Activated CD8-positive, alpha-beta memory T cell treated with anti-CD3 and anti-CD28 coated beads for 48 hours (primary cell): Measurements from ENCODE around the gene HMOX2.

Source experiments
- DNase-seq, 3 experiments: peaks; one replicate each; pipeline ENCODE4 v3.0.0-alpha.2; 2020; ENCODE audit warnings: low read depth in 2 of 3, low spot score in 2 of 3

Gene HMOX2, protein sequence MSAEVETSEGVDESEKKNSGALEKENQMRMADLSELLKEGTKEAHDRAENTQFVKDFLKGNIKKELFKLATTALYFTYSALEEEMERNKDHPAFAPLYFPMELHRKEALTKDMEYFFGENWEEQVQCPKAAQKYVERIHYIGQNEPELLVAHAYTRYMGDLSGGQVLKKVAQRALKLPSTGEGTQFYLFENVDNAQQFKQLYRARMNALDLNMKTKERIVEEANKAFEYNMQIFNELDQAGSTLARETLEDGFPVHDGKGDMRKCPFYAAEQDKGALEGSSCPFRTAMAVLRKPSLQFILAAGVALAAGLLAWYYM

DNA sequence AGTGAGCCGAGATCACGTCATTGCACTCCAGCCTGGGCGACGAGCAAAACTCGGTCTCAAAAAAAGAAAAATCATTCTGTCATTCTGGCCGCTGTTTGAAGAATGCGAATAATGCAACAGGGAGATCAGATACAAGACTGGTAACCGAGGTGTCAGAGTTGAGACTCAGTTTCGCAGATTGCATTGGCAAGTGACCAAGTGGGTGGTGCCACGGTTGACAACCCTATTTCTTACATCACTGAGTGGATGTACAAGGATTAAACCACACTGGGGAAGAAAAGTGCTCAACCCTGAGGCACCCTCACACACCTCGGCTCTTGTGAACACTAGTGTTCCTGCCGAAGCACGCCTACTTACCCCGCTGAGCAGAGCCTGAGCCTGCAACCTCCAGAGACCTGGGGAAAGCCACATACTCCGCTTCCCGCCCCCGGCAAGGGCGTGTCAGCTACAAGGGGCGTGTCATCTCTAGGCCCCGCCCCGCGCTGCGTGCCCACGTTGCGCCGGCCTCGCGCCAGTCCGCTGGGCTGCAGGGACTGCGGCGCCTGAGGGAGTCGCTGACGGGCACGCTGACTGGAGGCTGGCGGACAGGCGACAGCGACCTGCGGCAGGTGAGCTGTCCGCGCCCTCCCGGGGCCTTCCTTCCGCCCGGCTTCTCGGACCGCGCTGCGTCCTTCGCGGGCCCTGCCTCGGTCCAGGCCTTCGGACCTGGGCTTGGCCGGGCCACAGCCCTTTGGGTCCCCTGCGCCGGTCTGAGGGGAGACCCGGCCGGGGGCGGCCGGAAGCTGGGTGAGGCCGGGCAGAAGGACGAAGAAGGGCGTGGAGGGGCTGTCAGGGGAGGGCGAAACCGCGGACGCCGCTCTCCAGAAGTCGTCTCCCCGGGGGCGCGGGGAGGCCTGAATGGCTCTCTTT lies at the start of gene HMOX2:
Gene HMOX2, plus strand, starts transcription at position 519 of the 909 bp plus-strand sequence. CDS start 29,127 bp downstream, outside the sequence.
- DNase-seq, result peak; percentile 85 to 94 (median 91)

DNA sequence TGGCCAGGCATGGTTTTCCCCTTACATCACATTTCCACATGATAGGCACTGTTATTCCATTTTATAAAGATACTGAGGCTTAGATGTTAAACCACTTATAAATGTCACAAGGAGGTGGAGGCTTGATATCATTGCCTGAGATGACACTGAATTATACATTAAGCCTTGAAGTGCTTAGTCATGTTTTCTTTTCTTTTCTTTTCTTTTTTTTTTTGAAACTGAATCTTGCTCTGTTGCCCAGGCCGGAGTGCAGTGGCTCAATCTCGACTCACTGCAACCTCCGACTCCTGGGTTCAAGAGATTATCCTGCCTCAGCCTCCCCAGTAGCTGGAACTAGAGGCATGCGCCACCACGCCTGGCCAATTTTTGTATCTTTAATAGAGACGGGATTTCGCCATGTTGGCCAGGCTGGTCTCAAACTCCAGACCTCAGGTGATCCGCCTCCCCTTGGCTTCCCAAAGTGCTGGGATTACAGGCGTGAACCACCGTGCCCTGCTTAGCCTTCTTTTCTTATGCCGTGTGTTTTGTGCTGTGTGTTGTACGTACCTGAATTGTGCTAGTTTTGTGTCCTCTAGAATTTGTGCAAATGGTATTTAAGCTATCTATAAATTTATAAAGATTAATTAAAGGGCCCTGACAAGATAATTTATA lies 49.4 kb upstream of the HMOX2 start:
- DNase-seq, result no peak

DNA sequence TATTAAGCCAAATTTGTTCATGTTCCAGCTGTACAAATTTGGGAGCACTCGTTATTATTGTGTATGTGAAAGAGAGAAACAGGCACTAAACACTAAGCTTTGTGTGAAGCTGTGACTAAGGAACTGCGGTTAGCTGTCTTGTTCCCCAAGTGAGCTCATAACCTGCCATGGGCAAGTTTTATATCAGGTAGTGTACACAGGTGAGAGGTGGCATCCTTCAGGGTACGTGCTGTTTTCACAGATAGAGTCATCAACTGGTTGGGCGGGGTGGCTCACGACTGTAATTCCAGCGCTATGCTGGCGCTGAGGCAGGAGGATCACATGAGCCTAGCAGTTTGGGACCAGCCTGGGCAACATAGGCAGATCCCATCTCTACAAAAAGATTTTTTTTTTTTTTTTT lies 47.7 kb upstream of the HMOX2 start:
- DNase-seq, result no peak

DNA sequence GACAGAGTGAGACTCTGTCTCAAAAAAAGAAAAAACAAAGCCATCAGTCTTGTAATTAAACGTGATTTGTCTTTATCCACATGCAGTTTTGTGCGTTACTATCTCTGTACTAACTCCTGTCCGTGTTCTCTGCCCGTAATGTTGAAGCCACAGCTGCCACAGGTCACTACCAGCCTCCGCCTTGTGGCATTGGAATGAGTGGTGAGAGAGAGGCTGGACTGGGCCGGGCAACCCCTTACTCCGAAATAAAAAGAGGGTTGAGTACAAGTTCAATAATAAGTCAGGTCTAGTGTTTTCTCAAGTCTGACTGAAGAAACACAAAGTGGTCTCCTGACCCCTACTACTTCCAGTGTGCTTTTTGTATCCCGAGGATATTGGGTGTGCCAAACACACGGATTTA lies 45.2 kb upstream of the HMOX2 start:
- DNase-seq, result no peak

DNA sequence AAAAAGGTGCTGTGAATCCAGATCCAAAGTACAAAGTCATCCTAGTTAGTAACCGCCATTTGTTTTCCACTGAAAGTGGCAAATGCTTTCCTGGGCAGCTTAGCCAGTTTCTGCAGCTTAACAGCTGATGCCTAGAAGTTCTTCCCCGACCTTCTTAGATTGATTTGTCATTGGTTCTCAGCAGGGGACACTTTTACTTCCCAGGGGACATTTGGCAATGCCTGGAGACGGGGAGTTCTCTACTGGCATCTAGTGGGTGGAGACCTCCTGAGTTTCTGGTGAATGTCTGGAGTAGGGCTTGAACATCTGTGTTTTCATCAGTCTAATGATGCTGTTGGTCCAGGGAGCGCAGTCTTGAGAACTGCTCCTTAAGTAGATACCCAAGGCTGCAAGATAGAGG lies 43.0 kb upstream of the HMOX2 start:
- no peak for DNase-seq

DNA sequence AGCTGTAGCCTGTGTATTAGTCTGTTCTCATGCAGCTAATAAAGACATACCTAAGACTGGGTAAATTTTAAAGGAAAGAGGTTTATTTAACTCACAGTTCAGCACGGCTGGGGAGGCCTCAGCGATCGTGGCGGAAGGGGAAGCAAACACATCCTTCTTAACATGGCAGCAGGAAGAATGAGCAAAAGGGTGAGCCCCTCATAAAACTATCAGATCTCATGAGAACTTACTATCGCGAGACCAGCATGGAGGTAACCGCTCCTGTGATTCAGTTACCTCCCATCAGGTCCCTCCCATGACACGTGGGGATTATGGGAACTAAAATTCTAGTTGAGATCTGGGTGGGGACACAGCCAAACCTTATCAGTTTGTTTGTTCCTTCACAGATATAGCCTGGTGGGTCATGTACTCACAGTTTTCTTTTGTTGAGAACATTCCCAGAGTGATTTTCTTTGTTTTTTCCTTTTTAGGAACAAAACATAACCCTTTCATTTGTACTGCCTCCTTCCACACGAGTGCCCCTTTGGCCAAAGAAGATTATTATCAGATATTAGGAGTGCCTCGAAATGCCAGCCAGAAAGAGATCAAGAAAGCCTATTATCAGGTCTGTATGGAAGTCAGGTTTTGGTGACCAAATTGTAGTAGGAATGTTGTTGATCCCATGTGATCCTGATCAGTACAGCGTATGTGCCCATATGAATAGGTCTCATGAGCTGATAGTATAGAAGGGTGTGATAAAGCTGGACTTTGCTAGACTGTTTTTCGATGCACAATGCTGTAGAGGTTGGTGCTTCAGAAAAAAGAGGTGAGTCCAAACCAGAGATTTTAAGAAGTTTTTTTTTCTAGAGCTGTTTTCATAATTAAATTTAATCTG lies 42.0 kb upstream of the HMOX2 start:
- DNase-seq, result no peak

DNA sequence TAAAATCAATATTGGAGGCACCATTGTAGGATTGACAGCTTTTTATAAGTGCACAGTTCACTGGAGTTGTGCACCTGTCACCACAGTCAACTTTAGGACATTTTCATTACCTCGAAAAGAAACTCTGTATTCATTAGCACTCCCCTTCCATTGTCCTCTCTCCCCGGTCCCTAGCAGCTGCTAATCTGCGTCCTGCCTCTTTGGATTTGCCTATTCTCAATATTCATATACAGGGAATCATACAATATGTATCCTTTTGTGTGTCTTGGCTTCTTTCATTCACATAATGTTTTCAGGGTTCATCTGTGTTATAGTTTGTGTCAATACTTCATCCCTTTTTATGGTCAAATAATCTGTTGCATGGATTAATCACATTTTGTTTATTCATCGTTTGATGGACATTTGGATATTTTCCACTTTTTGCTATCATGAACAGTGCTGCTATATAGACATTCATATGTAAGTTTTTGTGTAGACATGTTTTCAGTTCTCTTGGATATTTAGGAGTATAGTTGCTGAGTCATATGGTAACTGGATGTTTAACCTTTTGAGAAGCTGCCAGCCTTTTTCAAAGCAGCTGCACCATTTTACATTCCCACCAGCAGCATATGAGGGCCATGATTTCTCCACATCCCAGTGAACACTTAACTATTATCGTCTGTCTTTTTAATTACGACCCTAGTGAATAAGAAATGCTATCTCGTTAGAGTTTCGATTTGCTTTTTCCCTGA lies 40.7 kb upstream of the HMOX2 start:
- DNase-seq, result no peak

DNA sequence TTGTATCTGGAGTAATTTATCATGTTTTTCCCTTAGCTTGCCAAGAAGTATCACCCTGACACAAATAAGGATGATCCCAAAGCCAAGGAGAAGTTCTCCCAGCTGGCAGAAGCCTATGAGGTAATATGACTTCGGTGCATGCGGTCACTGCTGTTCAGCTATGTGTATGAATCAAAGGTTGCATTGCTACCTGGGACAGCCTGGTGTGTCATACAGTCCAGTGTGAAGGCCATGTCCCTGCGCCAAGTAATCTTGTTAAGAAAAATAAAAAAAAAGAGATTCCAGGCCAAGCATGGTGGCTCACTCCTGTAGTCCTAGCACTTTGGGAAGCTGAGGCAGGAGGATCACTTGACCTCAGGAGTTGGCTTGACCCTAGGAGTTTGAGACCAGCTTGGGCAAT lies 38.8 kb upstream of the HMOX2 start:
- no peak for DNase-seq

DNA sequence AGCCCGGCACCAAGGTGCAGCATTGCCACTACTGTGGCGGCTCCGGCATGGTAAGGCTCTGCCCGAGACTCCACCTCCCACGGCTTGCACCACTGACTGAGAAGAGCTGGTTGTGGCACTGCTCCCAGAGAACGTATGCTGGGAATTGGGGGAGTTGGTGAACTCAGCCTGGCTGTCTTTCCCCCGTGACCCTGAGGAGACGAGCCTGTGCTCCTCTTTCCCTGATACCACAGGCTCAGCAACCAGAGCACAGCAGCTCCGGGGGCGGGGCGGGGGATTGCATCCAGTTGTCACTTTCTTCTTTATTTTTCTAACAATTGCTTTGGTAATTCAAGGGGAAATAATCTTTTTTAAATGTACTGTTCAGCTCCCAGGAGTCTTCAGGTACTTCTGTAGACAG lies 33.8 kb upstream of the HMOX2 start:
- no peak for DNase-seq

DNA sequence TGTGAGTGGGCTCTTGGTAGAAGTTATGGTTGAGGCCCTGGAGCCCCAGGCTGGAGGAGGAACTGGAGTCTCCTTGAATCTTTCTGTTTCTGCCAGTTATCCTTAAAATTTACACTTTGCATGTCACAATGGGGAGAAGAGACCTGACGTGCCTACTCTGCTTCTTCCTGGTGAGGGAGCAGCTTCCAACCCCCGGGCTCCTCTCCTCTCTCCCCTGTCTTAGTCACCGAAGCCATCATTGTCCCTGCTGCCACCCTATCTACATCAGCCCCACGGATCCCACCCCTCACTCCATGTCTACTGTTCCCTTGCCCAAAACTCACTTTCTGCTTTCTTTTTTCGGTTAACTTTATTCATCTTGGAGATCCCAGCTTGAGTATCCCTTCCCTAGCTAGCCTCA lies 32.9 kb upstream of the HMOX2 start:
- DNase-seq, result no peak

DNA sequence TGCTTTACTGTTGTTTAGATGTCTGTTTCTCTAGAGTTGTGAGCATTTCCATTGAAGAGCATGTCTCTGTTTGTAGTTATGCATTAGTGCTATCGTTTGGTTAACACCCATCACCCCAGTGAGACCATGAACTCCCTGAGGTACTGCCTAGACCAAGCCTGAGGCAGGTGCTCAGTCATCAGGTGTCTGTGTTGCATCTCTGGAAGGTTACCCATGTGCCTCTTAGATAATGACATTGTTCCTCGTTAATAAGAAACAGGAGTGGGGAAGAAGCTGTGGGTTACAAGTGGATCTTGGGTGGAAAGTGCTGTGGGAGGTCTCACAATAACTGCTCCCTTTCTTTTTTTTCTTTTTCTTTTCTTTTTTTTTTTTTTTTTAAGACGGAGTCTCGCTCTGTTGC lies 32.2 kb upstream of the HMOX2 start:
- DNase-seq, result no peak

DNA sequence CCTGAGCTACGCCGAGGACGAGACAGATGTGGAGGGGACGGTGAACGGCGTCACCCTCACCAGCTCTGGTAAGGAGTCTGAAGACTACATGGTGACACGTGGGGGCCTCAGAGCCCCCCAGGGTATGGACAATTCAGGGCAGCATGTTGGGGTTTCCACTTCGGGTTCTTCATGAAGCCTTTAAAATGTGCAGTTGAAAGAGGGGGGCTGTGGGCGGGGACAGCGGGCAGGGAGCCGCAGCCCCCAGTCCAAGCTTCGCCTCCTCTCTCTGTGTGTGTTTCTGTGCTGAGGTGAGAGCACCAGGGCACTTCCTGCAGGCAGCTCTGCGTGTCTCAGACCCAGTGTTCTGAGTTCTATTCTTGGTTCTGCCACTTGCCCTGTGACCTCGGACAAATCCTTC lies 25.8 kb upstream of the HMOX2 start:
- DNase-seq, result no peak

DNA sequence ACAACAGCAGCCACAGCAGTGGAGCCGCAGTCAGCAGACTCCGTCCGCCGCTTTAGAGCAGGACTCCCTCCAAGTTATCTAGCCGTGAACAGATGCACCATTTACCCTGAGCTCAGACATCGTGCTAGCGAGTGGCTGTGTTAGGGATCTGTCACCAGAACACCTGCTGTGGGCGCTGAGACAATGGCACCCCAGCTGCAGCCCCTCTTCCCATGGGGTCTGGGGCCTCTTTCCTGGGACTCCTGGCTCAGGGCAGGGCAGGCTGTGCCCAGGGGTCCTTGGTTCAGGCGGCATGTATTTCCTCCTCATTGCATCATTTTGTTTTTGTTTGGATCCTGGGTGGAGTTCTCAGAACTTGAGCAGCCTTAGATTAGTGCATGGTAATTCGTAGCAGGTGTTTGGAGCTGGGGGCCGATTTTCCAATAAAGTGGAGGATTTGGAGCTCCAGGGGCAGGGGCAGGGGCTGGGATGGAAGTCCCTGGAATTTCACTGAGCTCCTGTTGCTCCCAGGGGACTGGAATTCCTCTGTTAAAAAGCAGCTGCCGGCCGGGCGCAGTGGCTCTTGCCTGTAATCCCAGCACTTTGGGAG lies 25.2 kb upstream of the HMOX2 start:
- DNase-seq, result no peak

DNA sequence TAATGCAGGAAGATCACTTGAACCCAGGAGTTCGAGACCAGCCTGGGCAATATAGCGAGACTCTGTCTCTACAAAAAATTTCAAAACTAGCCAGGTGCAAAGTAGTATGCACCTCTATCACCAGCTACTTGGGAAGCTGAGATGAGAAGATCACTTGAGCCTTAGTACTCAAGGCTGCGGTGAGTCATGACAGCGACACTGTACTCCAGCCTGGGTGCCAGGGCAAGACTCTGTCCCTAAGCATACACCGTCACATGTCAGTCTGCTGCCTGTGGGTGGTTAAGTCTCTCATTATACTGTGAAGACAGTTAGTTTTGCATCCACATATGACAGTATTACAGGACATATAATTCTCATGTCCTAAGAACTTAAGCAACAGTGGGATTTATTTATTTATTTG lies 23.5 kb upstream of the HMOX2 start:
- no peak for DNase-seq

DNA sequence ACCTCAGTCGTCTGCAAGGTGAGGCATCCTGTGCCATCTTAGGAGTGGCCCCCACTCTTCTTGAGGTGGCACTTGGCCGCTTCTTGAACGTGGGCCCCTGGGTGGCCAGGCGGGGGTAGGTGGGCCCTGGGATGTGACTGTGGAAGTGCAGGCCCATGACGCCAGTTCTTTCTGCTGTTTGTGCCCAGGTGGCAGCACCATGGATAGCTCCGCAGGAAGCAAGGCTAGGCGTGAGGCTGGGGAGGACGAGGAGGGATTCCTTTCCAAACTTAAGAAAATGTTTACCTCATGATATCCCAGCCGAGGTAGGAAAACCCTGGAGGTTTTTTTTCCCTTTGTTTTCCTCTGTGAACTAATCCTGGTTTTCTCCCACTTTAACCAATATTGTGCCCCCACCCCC lies 21.6 kb upstream of the HMOX2 start:
- DNase-seq, result no peak

DNA sequence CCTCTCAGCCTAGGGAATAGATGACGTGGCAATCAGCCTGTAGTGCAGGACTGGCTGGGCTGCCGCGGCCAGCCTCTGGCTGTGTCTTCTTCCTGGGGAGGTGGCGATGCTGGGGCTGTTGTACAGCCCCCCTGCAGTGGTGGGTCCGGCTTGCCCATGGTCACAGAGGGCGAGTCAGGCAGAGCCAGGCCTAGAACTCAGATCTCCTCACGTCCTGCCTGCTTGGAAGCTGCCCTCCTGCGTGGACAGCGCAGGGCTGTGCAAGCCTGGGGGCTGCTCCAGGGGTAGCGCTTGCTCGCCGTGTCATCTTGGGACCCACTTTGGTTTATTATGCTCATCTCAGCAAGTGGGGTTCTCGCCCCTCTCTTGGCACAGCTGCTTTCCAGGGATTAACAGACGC lies 21.1 kb upstream of the HMOX2 start:
- DNase-seq, result no peak

DNA sequence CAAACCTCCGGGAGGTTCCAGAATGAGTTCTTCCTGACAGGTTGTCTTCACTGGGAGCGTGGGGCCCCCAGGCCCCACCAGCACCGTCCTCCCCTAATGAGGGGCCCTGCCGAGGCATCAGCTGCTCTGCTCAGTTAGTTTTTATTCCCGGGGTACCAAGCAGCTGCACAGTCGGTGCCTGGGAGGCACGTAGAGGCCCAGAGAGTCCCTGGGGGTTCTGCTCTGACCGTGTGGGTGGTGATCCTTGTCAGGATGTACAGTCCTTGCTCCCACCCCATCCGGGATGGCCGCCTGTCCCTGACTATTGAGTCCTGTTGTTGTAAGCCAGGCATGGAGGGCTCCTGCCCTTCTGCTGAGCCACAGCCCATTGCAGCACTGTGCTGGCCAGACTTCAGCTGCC lies 20.2 kb upstream of the HMOX2 start:
- DNase-seq, result no peak

DNA sequence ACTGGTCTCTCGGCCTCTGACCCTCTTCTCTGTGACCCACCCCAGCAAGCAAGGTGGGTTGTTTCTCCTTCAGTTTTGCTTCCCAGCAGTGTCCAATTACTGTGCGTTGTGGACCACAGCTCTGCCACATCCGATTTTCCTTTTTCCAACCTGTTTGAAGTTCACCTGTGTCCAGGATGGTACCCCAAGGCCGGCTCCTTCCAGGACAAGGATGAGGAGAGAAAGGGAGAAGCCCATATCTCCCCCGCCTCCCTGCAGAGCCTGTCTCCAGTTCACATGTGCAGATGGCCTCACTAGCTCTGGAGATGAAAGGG lies 15.3 kb upstream of the HMOX2 start:
- DNase-seq, result no peak

DNA sequence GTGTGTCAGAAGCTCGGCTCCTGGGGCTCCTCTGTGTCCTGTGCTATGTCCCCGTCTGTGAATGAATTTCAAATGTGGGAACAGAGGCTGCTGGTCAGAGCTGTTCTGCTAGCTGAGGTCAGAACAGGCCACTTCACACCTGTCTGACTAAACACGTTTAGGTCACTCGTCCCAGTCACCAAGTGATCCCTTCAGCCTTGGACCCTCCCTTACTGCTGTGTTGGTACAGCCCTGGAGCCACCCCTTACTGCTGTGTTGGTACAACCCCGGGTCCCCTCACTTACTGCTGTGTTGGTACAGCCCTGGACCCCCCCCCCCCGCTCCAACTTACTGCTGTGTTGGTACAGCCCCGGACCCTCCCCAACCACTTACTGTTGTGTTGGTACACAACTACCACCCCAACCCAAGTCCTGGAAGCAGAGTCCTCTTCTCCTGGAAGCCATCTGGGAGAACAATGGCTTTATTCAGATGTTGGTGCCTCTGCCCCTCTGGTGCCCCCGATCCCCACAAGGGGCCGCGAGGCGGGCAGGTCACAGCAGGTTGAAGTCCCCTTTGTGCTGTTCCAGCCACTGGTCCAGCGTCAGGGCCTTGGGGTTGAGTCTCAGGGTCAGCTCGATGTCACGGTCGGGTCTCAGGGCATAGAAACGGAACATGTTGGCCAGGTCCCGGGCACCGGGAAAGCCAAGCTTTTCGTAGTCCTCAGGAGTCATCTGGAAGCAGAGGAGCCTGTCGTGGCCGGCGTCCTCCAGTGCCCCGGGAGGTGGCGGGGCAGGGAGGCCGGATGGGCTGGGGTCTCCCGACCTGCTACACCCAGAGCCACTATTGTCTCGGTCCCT lies 14.7 kb upstream of the HMOX2 start:
- DNase-seq, result no peak
